ENCODE data around the gene AKNA.

- TF ChIP-seq CTCF (IDR thresholded peaks at IDR 0.05; ENCODE audit: low read length) (no peak), EZH2 (IDR thresholded peaks at IDR 0.05; ENCODE audit: borderline replicate concordance, low read length) (no peak)
These were observed 20.9 kb upstream of the AKNA start for GRCh38 chr9:114408645-114409044.

Data from OCI-LY1 (cell line).